DND-41 (cell line): Measurements from ENCODE around the gene TMED5.

Source experiments
- ATAC-seq: fragments of 200-7000 bp; cut with Tn5 transposase; 3 replicates; pipeline ENCODE4 v1.9.1; 2021; ENCODE audit warnings: low read depth; ENCODE audit not compliant: insufficient read depth
- DNase-seq: peaks from one replicate; pipeline ENCODE4 v3.0.0-alpha.2; 2020
- H2AFZ ChIP-seq: 2 replicates; pipeline ENCODE4 v1.6.0; 2012; ENCODE audit warnings: low read depth, low read length
- H3K27ac ChIP-seq: 2 replicates; pipeline ENCODE4 v1.5.1; 2012; ENCODE audit warnings: low read length, inconsistent platforms
- H3K27me3 ChIP-seq: fragments of 200-600 bp; sonication (generic); 2 replicates; pipeline ENCODE4 v1.6.0; 2012; ENCODE audit warnings: low read length, mild to moderate bottlenecking, inconsistent platforms; ENCODE audit not compliant: insufficient read depth, poor library complexity
- H3K36me3 ChIP-seq: 2 replicates; pipeline ENCODE4 v1.5.1; 2012; ENCODE audit warnings: low read length, inconsistent platforms; ENCODE audit not compliant: insufficient read depth
- H3K4me1 ChIP-seq: 2 replicates; pipeline ENCODE4 v1.5.1; 2012; ENCODE audit warnings: mild to moderate bottlenecking, low read length; ENCODE audit not compliant: insufficient read depth
- H3K4me2 ChIP-seq: 2 replicates; pipeline ENCODE4 v1.6.0; 2012; ENCODE audit warnings: mild to moderate bottlenecking, moderate library complexity, low read length, inconsistent platforms; ENCODE audit not compliant: insufficient read depth
- H3K4me3 ChIP-seq, 2 experiments: fragments of 200-600 bp in 1 of 2; shearing (Covaris generic) in 1 of 2; 2 replicates each; pipeline ENCODE4 v1.5.1; 2012 to 2016; ENCODE audit warnings: inconsistent platforms in 2 of 2, low read length in 2 of 2, mild to moderate bottlenecking in 2 of 2, low read depth in 1 of 2, moderate library complexity in 1 of 2
- H3K79me2 ChIP-seq: 2 replicates; pipeline ENCODE4 v1.6.0; 2012; ENCODE audit warnings: low read length, inconsistent platforms; ENCODE audit not compliant: insufficient read depth
- H3K9ac ChIP-seq: 2 replicates; pipeline ENCODE4 v1.6.0; 2012; ENCODE audit warnings: low read depth, mild to moderate bottlenecking, inconsistent platforms, low read length, moderate library complexity
- H3K9me3 ChIP-seq: 2 replicates; pipeline ENCODE4 v1.5.1; 2012; ENCODE audit warnings: low read length, moderate library complexity, mild to moderate bottlenecking, inconsistent platforms; ENCODE audit not compliant: insufficient read depth, severe bottlenecking
- H4K20me1 ChIP-seq: 2 replicates; pipeline ENCODE4 v1.6.0; 2012; ENCODE audit warnings: low read length; ENCODE audit not compliant: insufficient read depth
- CTCF ChIP-seq: IDR thresholded peaks from 2 replicates; pipeline ENCODE4 v1.5.1; 2012; ENCODE audit warnings: borderline replicate concordance, low read length, moderate library complexity, mild to moderate bottlenecking; ENCODE audit not compliant: poor library complexity, severe bottlenecking; ENCODE audit errors: extremely low read depth
- EZH2 ChIP-seq: IDR thresholded peaks from 3 replicates; pipeline ENCODE4 v1.6.1; 2012; ENCODE audit warnings: borderline replicate concordance, low read depth, mild to moderate bottlenecking, moderate library complexity, low read length, inconsistent platforms; ENCODE audit not compliant: severe bottlenecking

Gene TMED5

GRCh38 chr1:93143136-93143535 lies 37.1 kb downstream of the TMED5 start:
- H3K9me3 ChIP-seq, result no peaks in the 10 kb centered on the region
- peaks cover 48% of the 10 kb centered on the region for H3K79me2 ChIP-seq
- TF ChIP-seq EZH2 (no peak), CTCF (no peak)
- ATAC-seq (no peak), DNase-seq (no peak)
- no peak overlapping the region for H3K4me2 ChIP-seq
- H3K27ac ChIP-seq, result no peak overlapping the region
- no peak overlapping the region for H2AFZ ChIP-seq
- 0 out of 2 replicates have a peak, but pooled peaks cover 2% of the 10 kb centered on the region for H4K20me1 ChIP-seq
- H3K27me3 ChIP-seq, result no peaks in the 10 kb centered on the region
- peaks cover 67% of the 10 kb centered on the region for H3K36me3 ChIP-seq
- no peak overlapping the region for H3K9ac ChIP-seq
- no peaks in the 10 kb centered on the region for H3K4me1 ChIP-seq
- no peak overlapping the region for H3K4me3 ChIP-seq

GRCh38 chr1:93142161-93142560 lies 38.1 kb downstream of the TMED5 start:
- Histone ChIP-seq H3K27ac (no peak overlapping the region), H3K9me3 (no peaks in the 10 kb centered on the region), H4K20me1 (0 out of 2 replicates have a peak, but pooled peaks cover 8% of the 10 kb centered on the region), H3K36me3 (peaks cover 68% of the 10 kb centered on the region), H3K4me3 (no peak overlapping the region), H3K4me1 (no peaks in the 10 kb centered on the region), H3K79me2 (peaks cover 57% of the 10 kb centered on the region), H3K9ac (no peak overlapping the region), H3K4me2 (no peak overlapping the region), H3K27me3 (no peaks in the 10 kb centered on the region), H2AFZ (no peak overlapping the region)
- DNase-seq (no peak), ATAC-seq (no peak)
- TF ChIP-seq CTCF (no peak), EZH2 (no peak)

- TF ChIP-seq CTCF, result no peak
- no peak for TF ChIP-seq EZH2
- Histone ChIP-seq H3K4me1 (no peaks in the 10 kb centered on the region), H3K79me2 (peaks cover 72% of the 10 kb centered on the region), H3K27ac (no peak overlapping the region), H3K36me3 (peaks cover 83% of the 10 kb centered on the region), H3K27me3 (no peaks in the 10 kb centered on the region), H3K9me3 (no peaks in the 10 kb centered on the region), H3K4me3 (no peak overlapping the region), H3K9ac (no peak overlapping the region), H3K4me2 (no peak overlapping the region), H4K20me1 (peaks cover 20% of the 10 kb centered on the region; the same call in 1 of the 2 replicates), H2AFZ (no peak overlapping the region)
- DNase-seq, result no peak
- no peak for ATAC-seq
Observed at GRCh38 chr1:93140106-93140505, 40.1 kb downstream of the TMED5 start.
